Fibroblast of pulmonary artery (primary cell): ENCODE results near the gene PLXNA4.

Experiments used
- DNase-seq: peaks from one replicate; pipeline ENCODE4 v3.0.0-alpha.2; 2010; ENCODE audit warnings: low read depth
- H3K4me3 ChIP-seq: replicated peaks from 2 replicates; pipeline ENCODE4 v1.5.1; 2011; ENCODE audit warnings: low read depth, mild to moderate bottlenecking, control low read depth, low read length, moderate library complexity
- TF ChIP-seq, protein P1 (sequence below): IDR thresholded peaks from 2 replicates; pipeline ENCODE4 v1.5.1; 2011; ENCODE audit warnings: mild to moderate bottlenecking, control low read depth, low read length, inconsistent platforms; ENCODE audit errors: missing control alignments

The PLXNA4 gene

GRCh38 chr7:132492823-132493445, 83.3 kb downstream of the PLXNA4 start:
- no peak overlapping the region for H3K4me3 ChIP-seq
- no peak for DNase-seq
- TF ChIP-seq, protein P1, sequence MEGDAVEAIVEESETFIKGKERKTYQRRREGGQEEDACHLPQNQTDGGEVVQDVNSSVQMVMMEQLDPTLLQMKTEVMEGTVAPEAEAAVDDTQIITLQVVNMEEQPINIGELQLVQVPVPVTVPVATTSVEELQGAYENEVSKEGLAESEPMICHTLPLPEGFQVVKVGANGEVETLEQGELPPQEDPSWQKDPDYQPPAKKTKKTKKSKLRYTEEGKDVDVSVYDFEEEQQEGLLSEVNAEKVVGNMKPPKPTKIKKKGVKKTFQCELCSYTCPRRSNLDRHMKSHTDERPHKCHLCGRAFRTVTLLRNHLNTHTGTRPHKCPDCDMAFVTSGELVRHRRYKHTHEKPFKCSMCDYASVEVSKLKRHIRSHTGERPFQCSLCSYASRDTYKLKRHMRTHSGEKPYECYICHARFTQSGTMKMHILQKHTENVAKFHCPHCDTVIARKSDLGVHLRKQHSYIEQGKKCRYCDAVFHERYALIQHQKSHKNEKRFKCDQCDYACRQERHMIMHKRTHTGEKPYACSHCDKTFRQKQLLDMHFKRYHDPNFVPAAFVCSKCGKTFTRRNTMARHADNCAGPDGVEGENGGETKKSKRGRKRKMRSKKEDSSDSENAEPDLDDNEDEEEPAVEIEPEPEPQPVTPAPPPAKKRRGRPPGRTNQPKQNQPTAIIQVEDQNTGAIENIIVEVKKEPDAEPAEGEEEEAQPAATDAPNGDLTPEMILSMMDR, result no peak

- H3K4me3 ChIP-seq, result no peak overlapping the region
- TF ChIP-seq, protein P1, result no peak
- no peak for DNase-seq
Measured at GRCh38 chr7:132491391-132491945, 84.8 kb downstream of the PLXNA4 start.

DNA sequence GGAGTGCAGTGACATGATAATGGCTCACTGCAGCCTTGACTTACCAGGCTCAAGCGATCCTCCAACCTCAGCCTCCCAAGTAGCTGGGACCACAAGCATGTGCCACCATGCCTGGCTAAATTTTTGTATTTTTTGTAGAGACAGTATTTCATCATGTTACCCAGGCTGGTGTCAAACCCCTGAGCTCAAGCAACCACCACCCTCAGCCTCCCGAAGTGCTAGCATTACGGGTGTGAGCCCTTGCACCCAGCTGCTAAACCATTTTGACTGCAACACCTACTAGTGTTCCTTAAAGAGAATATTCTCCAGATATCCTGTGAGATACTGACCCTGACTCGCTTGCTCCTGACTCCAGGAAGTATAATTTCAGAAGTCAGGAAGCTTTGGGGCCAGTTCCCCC, 85.8 kb downstream of the PLXNA4 start:
- TF ChIP-seq, protein P1, result no peak

GRCh38 chr7:132489776-132490237, 86.5 kb downstream of the PLXNA4 start:
- H3K4me3 ChIP-seq, result no peak overlapping the region
- TF ChIP-seq, protein P1, result no peak
- no peak for DNase-seq

More for the DNA sequence above, 85.8 kb downstream of the PLXNA4 start:
- no peak overlapping the region for H3K4me3 ChIP-seq
- no peak for DNase-seq

DNA sequence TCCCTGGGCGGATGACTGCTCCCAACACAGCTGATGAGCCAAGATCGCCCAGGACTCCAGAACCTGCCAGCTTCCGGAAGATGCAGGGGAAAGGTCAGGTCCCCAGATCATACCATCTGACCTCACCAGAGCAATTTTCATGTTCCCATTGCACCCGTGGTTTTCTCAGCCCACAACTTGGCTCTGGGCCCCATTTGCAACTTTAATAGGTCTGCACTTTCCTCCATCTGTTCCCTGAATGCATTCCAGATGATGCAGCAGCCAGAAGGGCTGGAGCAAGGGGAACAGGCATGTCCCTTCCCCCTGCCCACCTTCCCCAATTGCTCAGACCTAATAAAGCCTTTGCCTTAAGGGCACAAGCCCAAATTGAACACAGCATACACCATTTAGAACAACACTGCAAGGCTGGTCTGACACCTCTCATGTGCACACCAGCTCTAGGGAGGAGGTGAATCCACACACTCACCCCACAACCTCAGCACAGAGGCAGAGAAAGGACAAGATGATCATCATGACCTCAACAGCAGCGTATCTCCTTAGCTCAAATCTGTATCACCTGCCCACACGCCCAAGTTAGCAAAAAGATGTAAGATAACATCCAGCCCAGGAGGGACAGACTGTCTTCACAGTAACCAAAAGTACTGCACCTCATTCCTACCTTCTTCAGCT, 87.5 kb downstream of the PLXNA4 start:
- DNase-seq, result no peak
- TF ChIP-seq, protein P1, result no peak

GRCh38 chr7:132486274-132486610, 90.0 kb downstream of the PLXNA4 start:
- no peak overlapping the region for H3K4me3 ChIP-seq
- TF ChIP-seq, protein P1, result no peak
- peak; percentile 79 for DNase-seq

More for the DNA sequence above, 87.5 kb downstream of the PLXNA4 start:
- H3K4me3 ChIP-seq, result no peak overlapping the region
